ENCODE results near the gene TAL1. TPM values are rescaled to one million over a fixed set of nuclear protein-coding genes. Genes with fewer than 3 reads are reported as not detected.

Gene TAL1
- total and polyA plus RNA-seq, 2 experiments from 2014 or later = not detected

DNA sequence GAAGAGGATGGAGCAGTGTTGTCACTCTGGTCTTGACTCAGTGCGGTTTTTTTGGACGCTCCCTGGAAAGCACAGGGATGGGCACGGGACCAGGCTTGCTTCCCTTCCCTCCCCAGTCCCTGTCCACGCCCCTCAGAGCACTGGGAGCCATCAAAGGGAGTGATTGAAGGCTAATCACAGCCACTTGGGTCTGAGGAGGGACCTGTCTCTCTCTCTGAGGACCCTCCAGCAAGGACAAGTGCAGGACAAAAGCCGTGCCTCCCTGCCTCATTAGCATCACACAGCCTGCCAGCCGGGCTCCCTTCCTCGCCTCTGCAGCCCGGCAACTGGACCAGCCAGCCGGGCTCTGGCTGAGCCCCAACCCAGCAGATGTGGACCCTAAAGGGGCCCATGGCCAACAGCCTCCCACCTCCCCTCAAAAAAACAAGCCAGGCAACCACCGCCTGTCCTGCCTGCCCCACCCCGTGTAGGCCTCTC, 23.6 kb downstream of the TAL1 start:
- peaks cover 24% of the 10 kb centered on the region for H3K4me1 ChIP-seq (ENCODE audit: insufficient read depth)
- peak overlapping the region; percentile 87 for H3K4me2 ChIP-seq
- peak overlapping the region; percentile 53 for H3K4me3 ChIP-seq
- peaks cover 31% of the 10 kb centered on the region for H3K4me1 Mint-ChIP-seq
- H3K27me3 ChIP-seq (ENCODE audit: insufficient read depth) = peaks cover 66% of the 10 kb centered on the region
- H3K36me3 Mint-ChIP-seq (ENCODE audit: low read depth) = peaks cover 6% of the 10 kb centered on the region
- no peaks in the 10 kb centered on the region for H3K79me2 ChIP-seq (replicated peaks; ENCODE audit: insufficient read depth)
- peaks cover 29% of the 10 kb centered on the region for H3K27me3 Mint-ChIP-seq (ENCODE audit: insufficient read depth, low read depth, poor library complexity)
- peaks cover 10% of the 10 kb centered on the region; the same call in 2 of the 3 replicates for H3K9me3 Mint-ChIP-seq
- no peaks in the 10 kb centered on the region for H3K36me3 ChIP-seq (ENCODE audit: insufficient read depth)
- ATAC-seq (peak; percentile 92), DNase-seq (ENCODE audit: low spot score) (peak; percentile 85)
- TF ChIP-seq JUNB (IDR thresholded peaks at IDR 0.05; ENCODE audit: unreplicated experiment) (peak; percentile 54), ZNF462 (CRISPR knock-in tag; IDR thresholded peaks at IDR 0.05) (no peak), EZH2 (IDR thresholded peaks at IDR 0.05; ENCODE audit: low read depth, unreplicated experiment) (peak; percentile 4)
- no peak overlapping the region for H3K27ac ChIP-seq (ENCODE audit: low read depth)
- H3K4me3 Mint-ChIP-seq = peak overlapping the region; percentile 64
- H3F3A ChIP-seq (replicated peaks; ENCODE audit: low read depth) = no peaks in the 10 kb centered on the region
- 0 out of 2 replicates have a peak, but pooled peaks cover 3% of the 10 kb centered on the region for H3K9me2 ChIP-seq (ENCODE audit: insufficient read depth)
- H3K27ac Mint-ChIP-seq = no peak overlapping the region
- H2AFZ ChIP-seq = peak overlapping the region; percentile 90
- H4K20me1 ChIP-seq (replicated peaks; ENCODE audit: insufficient read depth) = no peaks in the 10 kb centered on the region

DNA sequence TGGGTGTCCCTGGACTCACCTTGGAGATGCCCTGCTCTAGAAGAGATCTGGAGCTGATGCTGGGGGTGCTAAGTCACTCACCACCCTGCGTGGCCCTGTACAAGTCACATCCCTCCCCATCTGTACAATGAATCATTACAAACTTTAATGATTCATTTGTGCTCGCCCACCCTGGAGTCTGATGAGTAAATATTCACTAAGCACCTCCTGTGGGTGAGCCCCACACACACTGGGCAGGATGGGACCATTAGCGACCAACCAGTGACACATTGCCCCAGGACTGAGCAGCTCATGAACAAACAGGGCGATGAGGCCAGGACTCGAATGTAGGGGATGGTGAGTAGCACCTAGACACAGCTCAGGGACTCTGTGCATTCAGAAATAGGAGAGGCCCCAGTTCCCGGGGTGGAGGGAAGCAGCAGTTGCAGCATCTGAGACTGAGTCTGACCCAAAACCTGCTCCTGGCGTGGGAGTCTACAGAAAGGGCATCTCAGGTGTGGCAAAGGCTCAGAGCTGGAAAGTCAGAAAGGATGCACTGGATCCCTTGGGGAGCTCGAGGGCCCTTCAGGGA, 24.1 kb downstream of the TAL1 start:
- Histone ChIP-seq H3F3A (replicated peaks; ENCODE audit: low read depth) (no peaks in the 10 kb centered on the region), H3K4me1 (ENCODE audit: insufficient read depth) (peaks cover 24% of the 10 kb centered on the region), H3K27me3 (ENCODE audit: insufficient read depth) (peaks cover 69% of the 10 kb centered on the region), H3K79me2 (replicated peaks; ENCODE audit: insufficient read depth) (no peaks in the 10 kb centered on the region), H3K4me2 (peak overlapping the region; percentile 87), H3K4me3 (peak overlapping the region; percentile 53), H4K20me1 (replicated peaks; ENCODE audit: insufficient read depth) (no peaks in the 10 kb centered on the region), H3K27ac (ENCODE audit: low read depth) (no peak overlapping the region), H3K9me2 (ENCODE audit: insufficient read depth) (0 out of 2 replicates have a peak, but pooled peaks cover 3% of the 10 kb centered on the region), H3K36me3 (ENCODE audit: insufficient read depth) (no peaks in the 10 kb centered on the region), H2AFZ (peak overlapping the region; percentile 90)
- no peak for DNase-seq (ENCODE audit: low spot score)
- Mint-ChIP-seq H3K9me3 (peaks cover 10% of the 10 kb centered on the region; the same call in 2 of the 3 replicates), H3K27ac (no peak overlapping the region), H3K36me3 (ENCODE audit: low read depth) (peaks cover 6% of the 10 kb centered on the region), H3K4me1 (peaks cover 31% of the 10 kb centered on the region), H3K4me3 (peak overlapping the region; percentile 64), H3K27me3 (ENCODE audit: insufficient read depth, low read depth, poor library complexity) (peaks cover 29% of the 10 kb centered on the region)
- peak; percentile 7; the same call in 2 of the 3 replicates for ATAC-seq
- TF ChIP-seq JUNB (IDR thresholded peaks at IDR 0.05; ENCODE audit: unreplicated experiment) (no peak), ETS1 (IDR thresholded peaks at IDR 0.05) (no peak), ZNF331 (CRISPR knock-in tag; IDR thresholded peaks at IDR 0.05; ENCODE audit: low read depth) (no peak), POLR2AphosphoS5 (IDR thresholded peaks at IDR 0.05; ENCODE audit: low read depth) (no peak), CREB1 (CRISPR knock-in tag; IDR thresholded peaks at IDR 0.05; ENCODE audit: low read depth) (no peak)
